Measurements from ENCODE around the gene SEPHS2.

Gene SEPHS2

GRCh38 chr16:30439720-30440348, 5.8 kb downstream of the SEPHS2 start:
- no peak overlapping the region for H3K4me3 ChIP-seq
- no peak overlapping the region for H3K27ac ChIP-seq

GRCh38 chr16:30438835-30439234, 6.8 kb downstream of the SEPHS2 start:
- no peak overlapping the region for H3K4me3 ChIP-seq

GRCh38 chr16:30437511-30438046, 8.1 kb downstream of the SEPHS2 start:
- Histone ChIP-seq H3K4me3 (no peak overlapping the region), H3K27ac (no peak overlapping the region)

More at GRCh38 chr16:30438835-30439234, 6.8 kb downstream of the SEPHS2 start:
- no peak overlapping the region for H3K27ac ChIP-seq

GRCh38 chr16:30434852-30435251, 10.8 kb downstream of the SEPHS2 start:
- Histone ChIP-seq H3K27ac (no peak overlapping the region), H3K4me3 (no peak overlapping the region)

GRCh38 chr16:30430428-30430970, 15.2 kb downstream of the SEPHS2 start:
- Histone ChIP-seq H3K27ac (peak overlapping the region in 14 of 21 experiments; percentile 23 to 81 (median 70)), H3K4me3 (peak overlapping the region in 6 of 7 experiments; percentile 58 to 91 (median 74))

GRCh38 chr16:30429678-30430427, 15.8 kb downstream of the SEPHS2 start, which contains the start of gene DCTPP1:
Gene DCTPP1 (minus strand): TSS chr16:30430030. CDS start chr16:30429980, 50 bp downstream.
- H3K4me3 ChIP-seq: peak within 1 kb of the TSS; percentile 58 to 91 (median 72)
- H3K27ac ChIP-seq: peak within 1 kb of the TSS in 19 of 21 experiments; percentile 26 to 81 (median 71)

- Histone ChIP-seq H3K27ac (peak overlapping the region in 19 of 21 experiments; percentile 26 to 81 (median 69)), H3K4me3 (peak overlapping the region; percentile 58 to 91 (median 72))
These were observed 16.3 kb downstream of the SEPHS2 start for GRCh38 chr16:30429418-30429677.

- H3K4me3 ChIP-seq: no peak overlapping the region
- H3K27ac ChIP-seq: no peak overlapping the region
These were observed 17.6 kb downstream of the SEPHS2 start for GRCh38 chr16:30428055-30428454.

- Histone ChIP-seq H3K4me3 (no peak overlapping the region), H3K27ac (no peak overlapping the region)
These were observed 24.7 kb downstream of the SEPHS2 start for GRCh38 chr16:30421010-30421409.

GRCh38 chr16:30418350-30419181, 27.1 kb downstream of the SEPHS2 start:
- Histone ChIP-seq H3K27ac (peak overlapping the region in 20 of 21 experiments; percentile 14 to 91 (median 80)), H3K4me3 (peak overlapping the region; percentile 33 to 73 (median 57))

GRCh38 chr16:30417529-30418349, 27.9 kb downstream of the SEPHS2 start:
- Histone ChIP-seq H3K27ac (peak overlapping the region in 20 of 21 experiments; percentile 40 to 91 (median 80)), H3K4me3 (peak overlapping the region; percentile 33 to 73 (median 57))

GRCh38 chr16:30416624-30417528, 28.8 kb downstream of the SEPHS2 start:
- Histone ChIP-seq H3K4me3 (peak overlapping the region; percentile 33 to 73 (median 57)), H3K27ac (peak overlapping the region in 17 of 21 experiments; percentile 40 to 91 (median 80))

- Histone ChIP-seq H3K4me3 (no peak overlapping the region), H3K27ac (no peak overlapping the region)
These were observed 29.5 kb downstream of the SEPHS2 start for GRCh38 chr16:30416047-30416603.

- Histone ChIP-seq H3K27ac (no peak overlapping the region), H3K4me3 (no peak overlapping the region)
These were observed 31.5 kb downstream of the SEPHS2 start for GRCh38 chr16:30414159-30414558.

- H3K4me3 ChIP-seq: no peak overlapping the region
- no peak overlapping the region for H3K27ac ChIP-seq
These were observed 32.4 kb downstream of the SEPHS2 start for GRCh38 chr16:30413112-30413806.

GRCh38 chr16:30409125-30410060, 36.3 kb downstream of the SEPHS2 start:
- Histone ChIP-seq H3K4me3 (no peak overlapping the region), H3K27ac (peak overlapping the region in 2 of 21 experiments; percentile 43 to 48)
